Natural killer cell (primary cell): ENCODE results near the gene PIK3R2. TPM values are rescaled to one million over a fixed set of nuclear protein-coding genes. Genes with fewer than 3 reads are reported as not detected.
"Not testable (repeated sequence)": the region's sequence is repeated elsewhere in the genome, so short reads cannot be mapped to it uniquely, and the experiment has no call there.

Source experiments
- ATAC-seq, 3 donors: fragments of 150-1000 bp in 2 of 3; fragments of 200-7000 bp in 1 of 3; cut with Tn5 transposase; 1 replicate in 1 of 3; 2 replicates in 2 of 3; pipeline ENCODE4 v1.10.0; 2021; ENCODE audit warnings: mild to moderate bottlenecking in 2 of 3, moderate library complexity in 2 of 3
- DNase-seq, 2 donors: peaks; one replicate each; pipeline versions ENCODE4 v3.0.0 to v3.0.0-alpha.2; 2013 to 2021; ENCODE audit warnings: mixed read lengths in 1 of 2
- H3K27ac ChIP-seq: one replicate; pipeline ENCODE4 v1.5.1; 2013; ENCODE audit warnings: mild to moderate bottlenecking, low read length
- H3K27me3 ChIP-seq: one replicate; pipeline ENCODE4 v1.6.1; 2013; ENCODE audit warnings: low read length; ENCODE audit not compliant: control insufficient read depth, insufficient read depth
- H3K36me3 ChIP-seq: one replicate; pipeline ENCODE4 v1.6.1; 2013; ENCODE audit warnings: low read length; ENCODE audit not compliant: control insufficient read depth, insufficient read depth
- H3K4me1 ChIP-seq: one replicate; pipeline ENCODE4 v1.6.1; 2013; ENCODE audit warnings: low read length; ENCODE audit not compliant: control insufficient read depth, insufficient read depth
- H3K4me3 ChIP-seq: one replicate; pipeline ENCODE4 v1.5.1; 2013; ENCODE audit warnings: low read length
- H3K9me3 ChIP-seq: one replicate; pipeline ENCODE4 v1.6.1; 2013; ENCODE audit warnings: low read length; ENCODE audit not compliant: control insufficient read depth, insufficient read depth
- H3K27ac Mint-ChIP-seq, 2 donors: one replicate each; pipeline ENCODE4 v1.8.0; 2022; ENCODE audit warnings: mild to moderate bottlenecking in 2 of 2, mixed read lengths in 2 of 2, moderate library complexity in 1 of 2
- H3K27me3 Mint-ChIP-seq, 2 donors: one replicate each; pipeline ENCODE4 v1.8.0; 2022; ENCODE audit warnings: low read depth in 2 of 2, mixed read lengths in 2 of 2
- H3K36me3 Mint-ChIP-seq: one replicate; pipeline ENCODE4 v1.8.0; 2022; ENCODE audit warnings: mixed read lengths
- H3K4me1 Mint-ChIP-seq, 2 donors: one replicate each; pipeline ENCODE4 v1.8.0; 2022; ENCODE audit warnings: mixed read lengths in 2 of 2
- H3K4me3 Mint-ChIP-seq: one replicate; pipeline ENCODE4 v1.8.0; 2022; ENCODE audit warnings: mild to moderate bottlenecking, moderate library complexity, mixed read lengths
- H3K9me3 Mint-ChIP-seq, 2 donors: one replicate each; pipeline ENCODE4 v1.8.0; 2022; ENCODE audit warnings: mixed read lengths in 2 of 2
- WGBS: methylation state at CpG from one replicate; pipeline ENCODE4 v1.1.7; 2013; ENCODE audit warnings: missing lambda C conversion rate; ENCODE audit not compliant: insufficient coverage; 5-methylcytosine and 5-hydroxymethylcytosine counted together
- intact Hi-C: fragments of 100-400 bp; cut with micrococcal nuclease; formaldehyde crosslinking; loops from one replicate; pipeline ENCODE4 v1.14.2; 2022
- total RNA-seq, 4 donors: library from RNA; stranded (reverse); fragments of 120-200 nt in 1 of 4; gene quantifications; one replicate each; pipeline versions ENCODE4 v1.2.3 to v1.2.4, GENCODE V29; 2013 to 2022
- TF ChIP-seq, protein P1 (sequence below): fragments of 200-600 bp; IDR thresholded peaks from one replicate; pipeline ENCODE4 v1.8.0; 2022; ENCODE audit warnings: antibody characterized with exemption

Gene PIK3R2
- total RNA-seq, 3 donors from 2014 or later (not counting 1 experiment from before 2014, with no cell fraction given): 12.3 to 26.4 (median 16.0) TPM

DNA sequence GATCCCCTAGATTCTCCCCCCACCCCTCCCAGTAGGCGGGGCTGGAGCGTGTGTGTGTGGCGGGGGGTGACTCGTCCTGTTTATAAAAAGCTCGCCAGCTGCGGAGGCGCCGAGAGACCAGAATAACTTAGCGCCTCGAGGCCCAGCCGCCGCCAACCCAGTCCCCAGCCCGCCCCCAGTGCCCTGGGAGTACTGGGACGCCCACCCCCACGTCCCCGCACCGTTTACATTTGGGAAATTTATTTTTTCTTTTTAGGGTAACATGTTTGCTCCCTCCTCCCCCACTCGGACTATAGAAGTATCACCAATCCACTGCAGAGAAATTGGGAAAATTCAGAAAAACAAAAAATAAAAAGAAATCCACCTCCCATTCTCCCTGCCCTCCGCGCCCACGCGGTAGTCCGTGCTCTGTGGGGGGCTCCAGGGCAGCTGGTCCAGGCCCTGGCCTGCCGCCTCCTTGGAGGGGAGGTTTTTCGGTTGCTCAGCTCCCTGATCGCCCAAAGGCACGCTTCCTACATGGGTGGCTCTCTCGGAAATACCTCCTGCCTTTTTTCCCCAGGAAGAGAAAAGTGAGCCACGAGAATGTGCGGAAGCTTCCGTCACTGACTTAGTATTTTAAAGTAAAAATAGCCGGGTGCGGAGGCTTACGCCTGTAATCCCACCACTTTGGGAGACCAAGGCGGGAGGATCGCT is 52.4 kb downstream of the PIK3R2 start:
- peaks cover 2% of the 10 kb centered on the region for H3K27me3 ChIP-seq
- H3K27ac Mint-ChIP-seq: peak overlapping the region in 1 of 2 donors; percentile 96
- no peaks in the 10 kb centered on the region for H3K36me3 ChIP-seq
- ATAC-seq (peak in 1 of 3 donors; percentile 5), DNase-seq (peak; percentile 59 to 66)
- TF ChIP-seq, protein P1, sequence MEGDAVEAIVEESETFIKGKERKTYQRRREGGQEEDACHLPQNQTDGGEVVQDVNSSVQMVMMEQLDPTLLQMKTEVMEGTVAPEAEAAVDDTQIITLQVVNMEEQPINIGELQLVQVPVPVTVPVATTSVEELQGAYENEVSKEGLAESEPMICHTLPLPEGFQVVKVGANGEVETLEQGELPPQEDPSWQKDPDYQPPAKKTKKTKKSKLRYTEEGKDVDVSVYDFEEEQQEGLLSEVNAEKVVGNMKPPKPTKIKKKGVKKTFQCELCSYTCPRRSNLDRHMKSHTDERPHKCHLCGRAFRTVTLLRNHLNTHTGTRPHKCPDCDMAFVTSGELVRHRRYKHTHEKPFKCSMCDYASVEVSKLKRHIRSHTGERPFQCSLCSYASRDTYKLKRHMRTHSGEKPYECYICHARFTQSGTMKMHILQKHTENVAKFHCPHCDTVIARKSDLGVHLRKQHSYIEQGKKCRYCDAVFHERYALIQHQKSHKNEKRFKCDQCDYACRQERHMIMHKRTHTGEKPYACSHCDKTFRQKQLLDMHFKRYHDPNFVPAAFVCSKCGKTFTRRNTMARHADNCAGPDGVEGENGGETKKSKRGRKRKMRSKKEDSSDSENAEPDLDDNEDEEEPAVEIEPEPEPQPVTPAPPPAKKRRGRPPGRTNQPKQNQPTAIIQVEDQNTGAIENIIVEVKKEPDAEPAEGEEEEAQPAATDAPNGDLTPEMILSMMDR: no peak
- peak overlapping the region; percentile 81 for H3K27ac ChIP-seq
- no peaks in the 10 kb centered on the region for H3K9me3 Mint-ChIP-seq
- no peaks in the 10 kb centered on the region for H3K9me3 ChIP-seq
- H3K4me1 ChIP-seq: peaks cover 27% of the 10 kb centered on the region
- no peak overlapping the region for H3K4me3 Mint-ChIP-seq
- H3K4me1 Mint-ChIP-seq: peaks cover 23 to 32% of the 10 kb centered on the region in 2 donors
- 35% methylated on average over 31 of the region's 36 CpGs for WGBS
- intact Hi-C loops: no loop called here
- no peaks in the 10 kb centered on the region for H3K36me3 Mint-ChIP-seq
- H3K27me3 Mint-ChIP-seq: peaks cover 4 to 12% of the 10 kb centered on the region in 2 donors
- peak overlapping the region; percentile 48 for H3K4me3 ChIP-seq

DNA sequence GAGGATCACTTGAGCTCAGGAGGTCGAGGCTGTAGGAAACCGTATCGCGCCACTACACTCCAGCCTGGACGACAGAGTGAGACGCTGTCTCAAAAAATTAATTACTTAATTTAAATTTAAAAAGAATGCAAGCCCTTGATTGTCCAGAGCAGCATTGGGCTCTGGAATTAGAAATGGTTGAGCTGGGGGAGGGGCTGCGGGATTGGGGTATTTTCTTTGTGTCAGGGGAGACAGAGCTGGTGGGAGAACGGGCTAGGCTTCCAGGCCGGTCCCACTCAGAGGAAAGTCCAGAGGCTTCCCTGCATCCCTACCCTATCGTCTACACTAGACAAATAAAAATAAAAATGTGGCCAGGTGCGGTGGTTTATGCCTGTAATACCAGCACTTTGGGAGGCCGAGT is 53.1 kb downstream of the PIK3R2 start:
- TF ChIP-seq, protein P1: no peak
- no peak overlapping the region for H3K27ac Mint-ChIP-seq
- no peaks in the 10 kb centered on the region for H3K9me3 Mint-ChIP-seq
- no peaks in the 10 kb centered on the region for H3K36me3 Mint-ChIP-seq
- H3K27me3 ChIP-seq: peaks cover 2% of the 10 kb centered on the region
- peaks cover 23 to 32% of the 10 kb centered on the region in 2 donors for H3K4me1 Mint-ChIP-seq
- ATAC-seq (no peak), DNase-seq (no peak)
- intact Hi-C loops: loop anchor here (2.0 kb wide), 1 partner anchor 45 kb away; no protein-coding TSS in a partner anchor
- no peak overlapping the region for H3K27ac ChIP-seq
- H3K27me3 Mint-ChIP-seq: peaks cover 4 to 12% of the 10 kb centered on the region in 2 donors
- 95% methylated on average over 10 of the region's 12 CpGs for WGBS
- no peaks in the 10 kb centered on the region for H3K36me3 ChIP-seq
- no peak overlapping the region for H3K4me3 Mint-ChIP-seq
- no peak overlapping the region for H3K4me3 ChIP-seq
- no peaks in the 10 kb centered on the region for H3K9me3 ChIP-seq
- peaks cover 27% of the 10 kb centered on the region for H3K4me1 ChIP-seq

DNA sequence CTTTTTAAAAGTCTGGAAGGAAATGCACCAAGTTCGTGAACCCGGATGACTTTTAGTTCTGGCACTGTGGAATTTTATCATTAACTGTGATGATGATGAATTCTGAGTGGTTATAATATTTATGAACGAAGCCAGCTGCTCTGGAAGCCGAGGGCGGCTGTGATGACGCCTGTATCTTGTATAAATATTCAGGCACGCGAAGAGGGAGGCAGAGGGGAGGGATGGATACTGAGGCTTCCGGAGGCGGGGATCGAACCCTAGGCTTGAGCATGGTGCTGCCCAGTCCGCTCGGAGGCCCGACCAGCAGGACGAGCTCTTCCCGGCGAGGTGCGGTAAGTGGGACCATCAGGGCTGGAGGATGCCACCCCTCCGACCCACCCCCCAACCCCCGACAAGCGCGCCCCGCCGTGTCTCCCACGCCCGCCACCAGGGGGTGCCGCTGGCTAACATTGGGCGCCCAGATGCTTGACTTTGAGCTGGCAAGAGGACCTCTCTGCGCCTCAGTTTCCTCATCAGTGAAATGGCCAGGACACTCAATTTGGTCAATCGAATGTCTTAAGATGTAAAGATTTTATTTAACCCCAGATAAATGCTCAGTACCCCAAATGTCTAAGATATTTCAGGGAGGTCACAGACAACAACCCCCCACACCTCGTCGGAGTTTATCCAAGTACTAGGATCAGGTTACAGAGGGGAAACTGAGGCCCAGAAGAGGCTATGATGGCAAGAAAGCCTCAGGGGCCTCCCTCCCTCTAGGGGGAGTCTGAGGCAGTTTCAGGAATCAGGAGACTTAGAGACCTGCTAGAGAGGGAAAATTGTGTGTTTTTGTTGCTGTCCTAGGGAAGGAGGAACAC is 55.4 kb downstream of the PIK3R2 start:
- DNase-seq: peak; percentile 40 to 71
- TF ChIP-seq, protein P1: peak; percentile 71

GRCh38 chr19:18209912-18210311 is 56.9 kb downstream of the PIK3R2 start:
- H3K9me3 Mint-ChIP-seq, DNase-seq, intact Hi-C loops, H3K4me1 ChIP-seq, ATAC-seq, H3K4me1 Mint-ChIP-seq, H3K4me3 Mint-ChIP-seq, H3K27ac ChIP-seq, H3K27me3 ChIP-seq, H3K27ac Mint-ChIP-seq, H3K36me3 ChIP-seq, H3K4me3 ChIP-seq, H3K9me3 ChIP-seq, H3K36me3 Mint-ChIP-seq: not testable (repeated sequence)
- H3K27me3 Mint-ChIP-seq: peaks cover 4 to 12% of the 10 kb centered on the region in 2 donors
- 84% methylated on average over 5 of the region's 5 CpGs for WGBS

More for the DNA sequence above, 55.4 kb downstream of the PIK3R2 start:
- no peaks in the 10 kb centered on the region for H3K9me3 Mint-ChIP-seq
- no peak overlapping the region for H3K27ac Mint-ChIP-seq
- H3K27me3 Mint-ChIP-seq: peaks cover 4 to 12% of the 10 kb centered on the region in 2 donors
- H3K36me3 Mint-ChIP-seq: no peaks in the 10 kb centered on the region
- no peaks in the 10 kb centered on the region for H3K36me3 ChIP-seq
- peaks cover 11 to 13% of the 10 kb centered on the region in 2 donors for H3K4me1 Mint-ChIP-seq
- H3K4me3 Mint-ChIP-seq: no peak overlapping the region
- H3K9me3 ChIP-seq: no peaks in the 10 kb centered on the region
- 29% methylated on average over 31 of the region's 32 CpGs for WGBS
- H3K27me3 ChIP-seq: peaks cover 2% of the 10 kb centered on the region
- H3K27ac ChIP-seq: no peak overlapping the region
- peaks cover 18% of the 10 kb centered on the region for H3K4me1 ChIP-seq
- H3K4me3 ChIP-seq: no peak overlapping the region
- intact Hi-C loops: loop anchor here (1.0 kb wide), 1 partner anchor 120 kb away; no protein-coding TSS in a partner anchor
- no peak for ATAC-seq
